Ammon's horn (tissue), 1 donor: ENCODE measurements around the gene BBS4.
"Not testable (repeated sequence)": the region's sequence is repeated elsewhere in the genome, so short reads cannot be mapped to it uniquely, and the experiment has no call there.

Source experiments
- DNase-seq: peaks from one replicate; pipeline ENCODE4 v3.0.0-alpha.2; 2016; ENCODE audit warnings: low spot score

BBS4 gene, protein sequence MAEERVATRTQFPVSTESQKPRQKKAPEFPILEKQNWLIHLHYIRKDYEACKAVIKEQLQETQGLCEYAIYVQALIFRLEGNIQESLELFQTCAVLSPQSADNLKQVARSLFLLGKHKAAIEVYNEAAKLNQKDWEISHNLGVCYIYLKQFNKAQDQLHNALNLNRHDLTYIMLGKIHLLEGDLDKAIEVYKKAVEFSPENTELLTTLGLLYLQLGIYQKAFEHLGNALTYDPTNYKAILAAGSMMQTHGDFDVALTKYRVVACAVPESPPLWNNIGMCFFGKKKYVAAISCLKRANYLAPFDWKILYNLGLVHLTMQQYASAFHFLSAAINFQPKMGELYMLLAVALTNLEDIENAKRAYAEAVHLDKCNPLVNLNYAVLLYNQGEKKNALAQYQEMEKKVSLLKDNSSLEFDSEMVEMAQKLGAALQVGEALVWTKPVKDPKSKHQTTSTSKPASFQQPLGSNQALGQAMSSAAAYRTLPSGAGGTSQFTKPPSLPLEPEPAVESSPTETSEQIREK

DNA sequence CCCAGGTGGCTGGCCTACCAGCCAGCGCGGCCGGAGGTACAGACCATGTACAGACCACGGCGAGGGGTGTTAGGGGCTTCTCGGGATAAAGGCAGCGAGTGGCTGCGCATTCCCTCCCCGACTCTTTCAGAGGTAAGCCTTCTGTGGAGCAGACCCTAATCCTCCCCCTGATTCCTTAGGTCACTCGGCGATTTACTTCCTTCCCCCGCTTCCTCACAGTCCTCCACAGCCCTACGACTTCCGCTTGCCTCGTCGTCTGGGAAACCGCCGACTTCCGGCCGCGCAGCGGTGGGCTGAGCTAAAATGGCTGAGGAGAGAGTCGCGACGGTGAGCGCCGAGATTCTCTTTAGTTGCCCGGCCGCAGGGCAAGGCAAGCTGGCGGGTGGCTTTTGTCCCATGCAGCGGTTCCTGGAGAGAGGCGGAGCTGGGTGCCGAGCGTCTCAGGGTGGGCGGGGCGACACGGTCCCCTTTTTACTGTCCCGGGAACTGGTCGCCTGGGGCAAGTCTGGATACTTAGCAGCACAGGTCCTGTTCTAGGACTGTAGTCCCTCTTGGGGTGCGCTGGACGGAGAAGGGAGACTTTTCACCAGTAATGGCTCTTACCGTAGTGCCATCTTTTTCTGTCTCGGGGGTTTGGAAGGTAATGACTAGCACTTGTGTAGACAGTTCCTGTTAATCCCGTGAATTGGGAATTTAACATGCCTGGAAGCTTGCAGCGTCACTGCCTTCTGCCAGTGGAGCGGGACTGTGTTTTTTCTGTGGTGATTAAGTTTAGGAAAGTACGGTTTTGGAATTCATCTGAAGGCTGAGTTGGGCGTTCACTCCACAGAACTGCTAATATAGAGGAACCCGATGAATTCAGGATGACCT is at the start of gene BBS4, which contains the start of gene HIGD2B:
Gene BBS4 (plus strand): TSS at position 283 of the 870 bp plus-strand sequence. CDS start 21 bp downstream, at position 304.
Gene HIGD2B (minus strand): TSS at position 258 of the 870 bp plus-strand sequence. CDS start 9,808 bp downstream, outside the sequence.
- DNase-seq, result peak; percentile 91

DNA sequence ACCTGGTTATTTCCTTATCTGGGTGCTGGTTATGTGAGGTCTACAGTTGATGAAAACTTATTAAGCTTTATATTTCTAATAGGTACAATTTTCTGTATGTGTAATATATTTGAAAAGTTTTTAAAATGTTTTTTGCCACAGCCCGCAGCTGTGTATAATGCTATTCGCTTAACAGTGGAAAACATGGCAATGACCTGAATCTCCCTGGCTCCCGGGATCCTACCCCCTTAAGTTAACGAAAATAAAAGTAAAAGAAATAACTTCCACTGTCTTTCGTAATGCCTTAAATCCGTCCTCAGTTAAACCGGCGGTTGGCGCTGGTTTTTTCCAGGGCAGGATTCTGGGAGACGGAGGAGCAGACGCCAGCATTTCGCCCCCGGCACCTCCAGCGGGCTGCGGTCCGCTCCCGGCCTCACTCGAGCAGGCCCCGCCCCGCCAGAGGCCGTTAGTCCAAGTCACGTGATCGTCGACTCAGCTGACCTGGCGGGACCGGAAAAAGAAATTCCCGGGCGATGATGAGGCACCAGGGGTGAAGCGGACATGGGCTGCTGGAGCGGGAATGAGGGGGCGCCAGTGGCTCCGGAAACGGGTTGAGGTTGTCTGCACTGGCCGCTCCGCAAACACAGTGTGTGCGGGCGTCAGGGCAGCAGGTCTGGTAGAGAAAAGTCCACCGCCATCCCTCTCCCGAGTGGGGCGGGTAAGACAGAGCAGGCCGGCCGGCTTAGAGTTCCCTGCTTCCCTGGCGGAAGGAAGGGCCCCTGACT is 49.3 kb upstream of the BBS4 start:
- DNase-seq, result peak; percentile 78

DNA sequence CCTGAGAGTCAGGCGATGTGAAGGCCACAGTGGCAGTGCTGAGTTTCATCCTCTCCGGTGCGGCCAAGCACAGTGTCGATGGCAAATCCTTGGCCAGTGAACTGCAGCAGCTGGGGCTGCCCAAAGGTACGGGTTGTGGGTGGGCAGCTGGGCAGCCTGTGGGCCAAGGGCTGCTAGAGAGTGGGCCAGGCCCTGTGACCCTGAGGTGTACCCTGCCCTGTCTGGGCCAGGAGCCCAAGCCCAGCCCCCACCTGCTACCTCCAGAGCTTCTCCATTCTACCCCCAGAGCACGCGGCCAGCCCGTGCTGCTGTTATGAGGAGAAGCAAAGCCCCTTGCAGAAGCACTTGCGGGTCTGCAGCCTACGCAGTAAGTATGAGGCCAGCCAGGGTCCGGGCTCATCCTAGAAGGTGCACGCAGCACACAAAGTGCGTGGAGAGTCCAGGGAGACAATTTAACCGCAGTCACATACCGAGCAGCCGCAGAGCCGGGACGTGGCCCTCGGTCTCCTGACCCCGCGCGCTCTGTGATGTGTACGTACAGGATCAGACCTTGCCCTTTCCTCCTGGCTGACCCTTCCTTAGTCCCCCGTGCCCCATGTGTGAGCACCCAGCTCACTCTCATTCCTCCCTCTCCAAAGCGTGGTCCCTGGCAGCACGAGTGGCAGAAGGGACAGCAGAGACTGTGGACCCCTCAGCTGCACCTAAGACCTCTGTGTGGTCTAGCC is 46.1 kb upstream of the BBS4 start:
- DNase-seq, result not testable (repeated sequence)

DNA sequence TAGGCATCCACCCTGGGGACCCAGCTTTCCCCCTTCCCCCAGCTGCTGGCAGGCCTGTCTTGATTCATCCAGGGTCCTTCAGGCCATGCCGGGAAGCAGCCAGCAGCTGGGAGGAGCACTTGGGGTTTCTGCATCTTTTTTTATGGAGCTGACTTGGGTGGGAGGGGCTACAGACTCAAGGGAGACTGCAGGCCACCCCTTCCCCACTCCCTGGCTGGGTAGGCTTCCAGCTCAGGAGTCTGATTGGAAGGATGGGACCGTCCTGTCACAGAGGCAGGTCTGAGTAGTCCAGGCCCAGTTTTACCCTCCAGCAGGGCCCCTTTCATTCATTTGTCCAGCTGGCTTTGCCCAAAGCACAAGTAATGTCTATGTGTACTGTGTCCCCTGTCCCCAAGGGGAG is 43.7 kb upstream of the BBS4 start:
- DNase-seq, result not testable (repeated sequence)

DNA sequence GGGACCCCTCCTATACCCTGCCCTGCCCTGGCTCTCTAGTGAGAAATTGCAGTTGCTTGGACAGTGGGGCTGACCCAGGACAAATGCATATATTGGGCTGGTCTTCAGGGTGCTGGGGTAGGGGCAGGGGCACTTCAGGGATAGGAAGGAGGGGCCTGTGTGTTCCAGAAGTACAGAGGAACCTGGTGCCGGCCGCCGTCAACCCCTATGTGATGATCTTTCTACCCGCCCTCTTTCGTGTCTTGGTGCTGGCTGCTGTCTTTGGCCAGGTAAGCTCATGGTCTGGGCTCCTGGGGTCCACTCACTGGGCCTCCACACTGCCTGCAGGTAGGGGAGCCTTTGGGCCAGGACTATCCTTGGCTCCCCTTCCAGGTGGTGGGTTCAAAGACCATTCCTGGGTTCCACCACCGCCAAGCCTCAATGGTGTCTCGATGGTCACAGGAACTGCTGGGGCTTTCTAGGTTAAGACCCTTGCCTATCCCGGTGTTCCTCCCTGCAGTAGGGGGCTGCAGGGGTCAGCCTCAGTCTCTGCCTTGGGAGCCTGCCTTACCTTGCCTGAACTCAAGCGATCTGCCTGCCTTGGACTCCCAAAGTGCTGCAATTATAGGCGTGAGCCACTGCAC is 37.3 kb upstream of the BBS4 start:
- not testable (repeated sequence) for DNase-seq

DNA sequence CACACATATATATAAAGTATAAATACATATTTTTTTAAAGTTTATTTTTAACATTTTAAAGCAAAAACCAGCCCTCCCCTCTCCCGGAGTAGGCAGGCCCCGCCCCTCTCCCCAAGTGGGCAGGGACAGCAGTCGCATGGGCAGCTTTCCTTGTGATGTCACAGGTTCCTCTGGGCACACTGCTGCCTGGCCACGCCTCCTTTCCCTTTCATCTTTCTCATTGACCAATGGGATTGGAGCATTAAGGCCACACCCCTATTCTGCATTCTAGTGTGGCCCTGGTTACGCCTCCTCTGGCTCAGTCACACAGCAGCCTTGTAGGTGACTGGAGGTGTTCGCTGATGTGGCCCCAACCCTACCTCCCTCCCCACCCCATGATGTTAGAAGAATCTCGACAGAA is 31.6 kb upstream of the BBS4 start, which contains the start of gene GOLGA6B:
Gene GOLGA6B (plus strand): TSS at position 301 of the 400 bp plus-strand sequence. CDS start 41 bp downstream, at position 342.
- DNase-seq, result not testable (repeated sequence)

DNA sequence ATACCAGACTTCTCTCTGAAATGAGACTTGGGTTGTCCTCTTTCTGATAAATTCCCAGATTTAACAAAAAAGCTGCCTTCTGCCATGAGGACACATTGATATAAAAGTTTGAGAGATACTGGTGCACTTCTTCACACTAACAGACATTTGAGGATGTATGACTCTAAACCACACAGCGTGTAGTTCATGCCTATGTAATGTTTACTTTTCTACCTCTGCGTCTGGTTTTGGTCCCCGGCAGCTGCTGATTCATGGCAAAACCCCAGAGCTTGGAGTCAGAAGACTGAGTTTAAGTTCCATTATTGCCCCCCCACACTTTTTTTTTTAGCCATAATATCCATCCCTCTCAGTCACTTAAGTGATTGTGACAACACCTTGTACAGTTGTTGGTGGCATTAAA is 30.0 kb upstream of the BBS4 start:
- not testable (repeated sequence) for DNase-seq

DNA sequence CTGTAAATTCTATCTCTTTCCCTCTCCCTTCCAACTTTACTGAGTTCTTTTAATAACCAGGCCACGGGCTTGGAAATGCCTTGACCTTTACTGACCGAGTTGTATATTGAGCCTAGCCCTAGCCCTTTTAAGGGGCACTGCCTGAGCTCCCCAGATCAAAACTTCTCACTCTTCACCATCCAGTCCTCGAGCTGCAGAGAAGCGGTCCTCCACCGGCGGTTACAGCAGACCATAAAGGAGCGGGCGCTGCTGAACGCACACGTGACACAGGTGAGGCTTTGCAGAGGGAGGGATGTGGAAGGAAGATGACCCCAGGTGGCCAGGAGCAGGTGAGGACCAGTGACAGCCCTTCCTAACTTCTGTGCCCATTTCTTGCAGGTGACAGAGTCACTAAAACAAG is 24.9 kb upstream of the BBS4 start:
- DNase-seq, result not testable (repeated sequence)

DNA sequence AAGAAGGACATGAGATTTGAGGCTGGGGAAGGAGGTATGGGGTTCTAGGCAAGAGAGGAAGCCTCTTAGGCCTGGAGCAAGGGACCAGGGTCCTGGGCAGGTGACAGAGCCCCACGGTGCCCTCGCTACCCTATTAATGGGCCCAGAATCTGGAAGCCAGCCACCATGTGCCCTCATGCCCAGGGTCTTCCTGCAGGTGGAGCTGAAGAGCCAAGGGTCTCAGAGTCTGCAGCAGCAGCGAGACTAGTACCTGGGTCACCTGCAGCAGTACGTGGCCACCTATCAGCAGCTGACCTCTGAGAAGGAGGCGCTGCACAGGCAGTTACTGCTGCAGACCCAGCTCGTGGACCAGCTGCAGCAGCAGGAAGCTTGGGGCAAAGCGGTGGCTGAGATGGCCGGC is 22.1 kb upstream of the BBS4 start:
- not testable (repeated sequence) for DNase-seq

DNA sequence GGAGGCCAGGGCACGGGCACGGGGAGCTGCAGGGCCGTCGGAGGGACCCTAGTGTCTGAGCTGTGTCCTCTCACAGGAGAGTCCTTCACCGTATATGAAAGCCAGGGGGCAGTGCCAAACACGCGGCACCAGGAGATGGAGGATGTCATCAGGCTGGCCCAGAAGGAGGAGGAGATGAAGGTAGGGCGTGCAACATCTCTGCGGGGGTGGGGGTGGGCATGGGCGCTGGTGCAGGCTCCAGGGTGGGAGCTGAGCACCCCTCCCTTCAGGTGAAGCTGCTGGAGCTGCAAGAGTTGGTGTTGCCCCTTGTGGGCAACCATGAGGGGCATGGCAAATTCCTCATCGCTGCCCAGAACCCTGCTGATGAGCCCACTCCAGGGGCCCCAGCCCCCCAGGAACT is 20.3 kb upstream of the BBS4 start:
- not testable (repeated sequence) for DNase-seq

DNA sequence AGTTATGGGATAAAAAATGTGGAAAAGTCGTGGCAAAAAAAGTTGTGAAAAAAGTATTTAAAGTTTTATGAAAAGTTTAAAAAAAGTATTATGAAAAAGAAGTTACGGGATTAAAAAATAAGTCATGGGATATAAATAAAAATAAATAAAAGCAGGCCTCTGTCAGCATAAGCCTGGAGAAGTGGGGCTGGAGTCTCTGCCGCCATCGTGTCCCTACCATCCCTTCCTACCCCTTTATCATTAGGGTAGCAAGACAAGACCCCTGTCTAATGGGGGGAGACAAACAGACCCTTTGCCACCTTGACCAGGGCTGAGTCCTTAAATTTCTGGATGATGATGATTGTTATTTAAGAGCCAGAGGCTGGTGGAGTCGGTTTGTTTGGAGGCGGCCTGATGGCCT is 16.2 kb upstream of the BBS4 start:
- not testable (repeated sequence) for DNase-seq

DNA sequence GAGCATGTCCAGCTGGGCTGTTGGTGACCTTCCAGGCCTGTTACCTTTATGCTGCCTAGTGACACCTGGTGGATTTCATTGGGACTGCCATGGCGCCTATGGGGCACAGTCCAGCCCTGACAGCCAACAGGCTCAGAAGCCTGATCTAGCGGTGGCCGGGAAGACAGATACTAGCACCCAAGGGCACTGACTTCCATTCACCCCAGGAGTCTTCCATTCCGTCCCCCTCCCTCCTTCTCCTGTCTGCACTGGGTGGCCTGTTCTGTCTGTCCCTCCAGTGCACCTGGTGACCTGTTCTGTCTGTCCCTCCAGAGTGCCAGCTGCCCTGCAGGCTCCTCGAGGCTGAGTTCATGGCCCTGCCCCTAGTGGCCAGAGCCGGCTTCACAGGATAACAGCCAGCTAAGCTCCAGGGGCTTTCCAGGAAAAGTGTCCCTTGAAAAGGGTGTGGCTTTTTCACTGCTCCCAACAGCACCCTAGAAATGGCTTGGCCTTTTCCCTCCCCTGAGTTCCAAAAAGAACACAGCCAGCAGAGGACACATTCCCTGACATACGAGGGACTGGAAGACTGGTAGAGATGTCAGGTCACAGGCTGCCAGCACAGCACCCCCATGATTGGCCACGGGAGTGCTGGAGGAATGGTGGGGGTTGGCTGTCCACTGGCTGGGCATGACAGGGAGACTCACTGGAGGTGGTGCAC is 15.2 kb upstream of the BBS4 start:
- peak; percentile 65 for DNase-seq

DNA sequence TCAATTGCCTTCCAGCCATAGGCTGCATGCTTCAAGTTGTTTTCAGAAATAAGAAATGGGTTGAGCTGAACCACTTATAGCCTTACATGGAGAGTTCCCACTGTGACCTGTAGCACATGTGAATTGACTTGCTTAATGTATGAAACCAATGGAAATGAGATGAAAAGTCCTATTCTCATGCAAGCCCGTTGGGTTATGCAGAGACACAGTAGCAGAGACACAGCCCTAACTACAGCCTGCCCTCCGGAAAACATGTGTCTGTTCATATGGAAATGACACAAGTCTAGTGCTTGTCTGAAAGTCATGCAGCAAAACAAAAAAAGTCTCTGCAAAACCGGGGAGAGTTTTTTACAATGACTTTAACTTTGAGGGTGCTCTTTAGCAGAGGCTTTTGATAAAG is 14.5 kb upstream of the BBS4 start:
- no peak for DNase-seq

DNA sequence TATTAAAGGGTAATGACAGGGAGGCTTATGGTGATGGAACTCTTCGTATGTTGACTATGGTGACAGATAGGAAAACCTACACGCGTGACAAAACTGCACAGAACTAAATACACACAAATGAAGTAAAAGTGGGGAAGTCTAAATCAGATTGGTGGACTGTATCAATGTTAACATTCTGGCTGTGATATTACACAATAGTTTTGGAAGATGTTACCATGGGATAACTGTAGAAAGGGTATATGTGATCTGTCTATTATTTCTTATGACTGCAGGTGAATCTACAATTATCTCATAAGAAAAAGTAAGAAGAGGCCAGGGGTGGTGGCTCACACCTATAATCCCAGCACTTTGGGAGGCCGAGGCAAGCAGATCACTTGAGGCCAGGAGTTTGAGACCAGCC is 9.2 kb upstream of the BBS4 start:
- no peak for DNase-seq

DNA sequence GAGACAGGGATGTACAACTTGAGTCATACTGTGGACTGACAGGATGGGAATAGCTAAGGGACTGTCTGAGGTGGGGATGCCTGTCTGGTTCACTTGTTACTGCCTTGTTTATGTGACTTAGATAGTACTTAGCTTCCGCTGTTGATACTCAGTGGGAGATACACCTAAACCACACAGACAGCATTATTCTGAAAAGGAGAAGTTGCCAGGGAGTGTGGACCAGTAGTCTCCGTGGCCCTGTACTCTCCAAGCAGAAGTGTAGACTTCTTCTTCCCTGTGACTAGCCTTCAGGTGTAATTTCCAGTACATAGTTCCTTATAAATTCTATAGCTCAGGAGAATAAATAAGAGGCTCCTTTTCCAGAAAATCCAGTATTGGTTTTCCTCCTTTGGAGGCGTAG is 5.1 kb upstream of the BBS4 start:
- no peak for DNase-seq

DNA sequence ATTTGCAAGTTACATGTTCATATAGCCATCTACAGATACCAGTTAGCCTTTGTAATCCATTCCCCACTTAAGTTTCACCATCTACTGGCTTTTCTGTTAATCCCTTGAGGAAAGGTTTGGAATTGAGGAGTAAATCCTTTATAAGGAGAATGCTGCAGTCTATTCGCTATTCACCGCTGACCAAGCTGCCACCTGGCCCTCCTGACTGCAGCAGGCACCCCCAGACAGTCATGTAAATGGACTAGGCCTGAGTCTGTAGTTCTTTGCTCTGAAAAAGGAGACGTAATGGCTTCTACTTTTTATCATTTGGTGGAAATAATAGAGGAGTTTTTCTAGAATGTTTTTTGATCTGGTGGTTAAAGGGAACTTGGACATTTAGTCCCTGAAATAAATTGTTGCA is 3.2 kb upstream of the BBS4 start:
- no peak for DNase-seq

DNA sequence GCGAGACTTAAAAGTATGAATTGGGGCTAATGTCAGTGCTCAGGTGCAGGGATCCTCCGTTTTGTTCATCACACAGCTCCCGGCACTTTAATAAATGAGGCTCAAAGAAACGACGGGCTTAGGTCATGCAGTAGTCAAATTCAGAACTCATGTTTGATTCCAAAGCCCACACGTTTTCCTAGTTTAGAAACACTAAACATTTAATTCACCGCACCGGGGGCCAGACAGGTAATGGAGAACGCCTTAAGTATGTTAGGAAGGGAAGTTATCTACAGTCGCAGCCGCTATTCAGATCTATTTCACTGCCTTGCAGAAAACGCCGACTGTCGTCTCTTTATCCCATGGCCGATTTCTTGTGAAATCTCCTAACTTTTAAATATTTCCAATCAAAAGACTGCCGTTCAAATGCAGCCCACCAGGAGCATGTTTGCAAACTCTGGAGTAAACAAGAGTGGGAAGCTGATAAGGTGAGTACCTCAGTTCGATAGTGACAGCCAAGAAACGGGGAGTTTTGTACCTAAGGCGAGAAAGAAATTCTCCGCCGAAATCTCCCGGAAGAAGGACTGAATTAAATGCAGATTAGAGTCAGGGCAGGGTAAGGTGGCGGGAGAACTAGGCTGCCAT is 594 bp upstream of the BBS4 start:
- DNase-seq, result peak; percentile 6

DNA sequence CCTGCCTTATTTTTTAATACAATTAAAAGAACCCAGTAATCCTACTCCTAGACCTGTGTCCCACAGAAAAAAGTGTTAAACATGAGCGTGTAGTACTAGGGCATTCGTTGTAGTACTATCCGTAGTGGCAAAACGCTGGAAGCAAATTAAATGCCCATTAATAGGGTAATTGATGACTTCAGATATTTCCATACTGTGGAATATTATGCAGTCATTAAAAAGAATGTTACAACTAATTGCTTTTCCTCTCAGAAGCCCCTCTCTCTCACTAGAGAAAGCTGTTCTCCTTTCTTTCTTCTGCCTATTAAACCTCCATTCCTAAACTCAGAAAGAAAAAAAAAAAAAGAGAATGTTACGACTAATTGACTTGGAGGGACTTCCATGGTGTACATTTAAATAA is 2.7 kb downstream of the BBS4 start:
- no peak for DNase-seq

DNA sequence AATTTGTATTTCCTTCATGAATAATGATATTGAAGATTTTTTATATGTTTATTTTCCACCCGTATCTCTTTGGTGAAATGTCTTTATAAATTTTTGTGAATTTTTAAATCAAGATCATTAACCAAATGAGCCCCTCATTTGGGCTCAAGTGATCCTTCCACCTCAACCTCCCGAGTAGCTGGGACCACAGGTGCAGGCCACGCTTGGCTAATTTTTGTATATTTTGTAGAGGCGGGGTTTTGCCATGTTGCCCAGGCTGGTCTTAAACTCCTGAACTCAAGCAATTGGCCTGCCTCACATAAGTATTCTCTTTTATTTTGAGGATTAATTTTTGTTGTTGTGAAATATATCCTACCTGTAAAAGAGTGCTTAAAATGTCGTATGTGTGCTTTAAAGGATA is 4.9 kb downstream of the BBS4 start:
- DNase-seq, result no peak
